Left ventricle myocardium inferior (tissue), 1 donor: ENCODE results near the gene VAMP2. TPM values are rescaled to one million over a fixed set of nuclear protein-coding genes. Genes with fewer than 3 reads are reported as not detected.

ENCODE experiments used
- DNase-seq: peaks from one replicate; pipeline ENCODE4 v3.0.0-alpha.2; 2020
- H3K27ac ChIP-seq: fragments of 200-600 bp; replicated peaks from 2 replicates; pipeline ENCODE4 v1.8.0; 2021
- H3K27me3 ChIP-seq: fragments of 200-600 bp; 2 replicates; pipeline ENCODE4 v1.8.0; 2021; ENCODE audit warnings: low read depth
- H3K36me3 ChIP-seq: fragments of 200-600 bp; 2 replicates; pipeline ENCODE4 v1.8.0; 2021
- H3K4me1 ChIP-seq: fragments of 200-600 bp; 2 replicates; pipeline ENCODE4 v1.8.0; 2021
- H3K4me3 ChIP-seq: fragments of 200-600 bp; 2 replicates; pipeline ENCODE4 v1.8.0; 2021; ENCODE audit warnings: mild to moderate bottlenecking, moderate library complexity
- H3K9me3 ChIP-seq: fragments of 200-600 bp; replicated peaks from 2 replicates; pipeline ENCODE4 v1.8.0; 2021
- CTCF ChIP-seq: fragments of 200-600 bp; IDR thresholded peaks from 2 replicates; pipeline ENCODE4 v1.8.0; 2021; ENCODE audit warnings: antibody characterized with exemption, mild to moderate bottlenecking, borderline replicate concordance
- intact Hi-C: fragments of 100-400 bp; cut with micrococcal nuclease; formaldehyde crosslinking; loops from one replicate; pipeline ENCODE4 v1.11.0; 2022
- microRNA-seq: library from miRNA; unstranded; fragments of <30 nt; microRNA quantifications from one replicate; pipeline ENCODE4 v1.2.0, GENCODE V29; 2020
- total RNA-seq: library from RNA; stranded (reverse); fragmentation: NEBNext Ultra II Directional; extraction: Animal tissue kit (Norgen Biotek cat#: 25700); gene quantifications from one replicate; pipeline ENCODE4 v1.2.1, GENCODE V29; 2021
- donor health status: DM: no; HTN: yes; CAD: no; lungs with severe emphysema.

Gene VAMP2
- total RNA-seq, 1 donor from 2014 or later: 59.6 TPM

- DNase-seq: no peak
- TF ChIP-seq CTCF: no peak
- intact Hi-C loops: no loop called here
- Histone ChIP-seq H3K27me3 (peaks cover 62% of the 10 kb centered on the region), H3K4me3 (no peak overlapping the region), H3K9me3 (no peaks in the 10 kb centered on the region), H3K36me3 (no peaks in the 10 kb centered on the region), H3K4me1 (peaks cover 37% of the 10 kb centered on the region), H3K27ac (no peak overlapping the region)
These were observed 46.0 kb downstream of the VAMP2 start for GRCh38 chr17:8116776-8117175.

DNA sequence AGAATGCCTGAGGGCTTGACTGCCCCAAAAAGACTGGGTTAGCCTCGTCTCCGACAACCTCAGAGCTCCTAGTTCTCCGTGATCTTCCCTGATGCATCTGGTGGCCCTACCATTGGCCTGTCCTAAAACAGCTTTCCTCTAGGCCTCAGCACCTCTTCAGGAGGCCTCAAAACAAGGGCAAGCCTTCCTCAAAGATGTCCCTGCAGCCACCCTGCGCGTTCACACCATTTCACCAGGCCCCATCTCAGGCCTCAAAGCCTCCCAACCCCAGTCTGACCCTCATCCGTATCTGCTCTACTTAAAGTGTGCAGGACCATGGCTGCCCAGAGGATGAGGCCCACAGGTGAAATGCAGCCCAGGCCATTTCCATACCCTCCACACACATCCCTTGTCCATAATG lies 51.8 kb downstream of the VAMP2 start:
- TF ChIP-seq CTCF: no peak
- Histone ChIP-seq H3K27me3 (peaks cover 79% of the 10 kb centered on the region), H3K27ac (no peak overlapping the region), H3K9me3 (no peaks in the 10 kb centered on the region), H3K4me3 (no peak overlapping the region), H3K4me1 (peaks cover 16% of the 10 kb centered on the region), H3K36me3 (no peaks in the 10 kb centered on the region)
- intact Hi-C loops: no loop called here
- DNase-seq: no peak

DNA sequence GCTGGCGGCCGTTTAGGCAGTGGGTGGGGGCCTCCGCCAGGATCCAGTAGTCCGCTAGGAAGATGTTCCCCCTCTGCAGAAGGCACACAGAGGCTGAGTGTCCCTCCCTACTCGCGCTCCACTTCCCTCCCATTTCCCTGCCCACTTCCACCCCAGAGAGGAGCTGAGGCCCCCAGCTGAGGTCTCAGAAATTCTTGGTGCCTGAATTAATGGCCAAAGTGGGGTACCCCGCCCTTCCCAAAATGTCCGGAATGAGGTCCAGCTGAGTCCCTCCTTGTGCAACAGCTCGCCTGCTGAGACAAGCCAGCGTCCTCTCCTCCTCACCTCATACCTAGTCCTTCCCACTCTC lies 52.3 kb downstream of the VAMP2 start:
- Histone ChIP-seq H3K4me3 (peak overlapping the region; percentile 36), H3K9me3 (no peaks in the 10 kb centered on the region), H3K27me3 (peaks cover 74% of the 10 kb centered on the region), H3K4me1 (peaks cover 16% of the 10 kb centered on the region), H3K27ac (no peak overlapping the region), H3K36me3 (no peaks in the 10 kb centered on the region)
- intact Hi-C loops: no loop called here
- DNase-seq: no peak
- no peak for TF ChIP-seq CTCF

DNA sequence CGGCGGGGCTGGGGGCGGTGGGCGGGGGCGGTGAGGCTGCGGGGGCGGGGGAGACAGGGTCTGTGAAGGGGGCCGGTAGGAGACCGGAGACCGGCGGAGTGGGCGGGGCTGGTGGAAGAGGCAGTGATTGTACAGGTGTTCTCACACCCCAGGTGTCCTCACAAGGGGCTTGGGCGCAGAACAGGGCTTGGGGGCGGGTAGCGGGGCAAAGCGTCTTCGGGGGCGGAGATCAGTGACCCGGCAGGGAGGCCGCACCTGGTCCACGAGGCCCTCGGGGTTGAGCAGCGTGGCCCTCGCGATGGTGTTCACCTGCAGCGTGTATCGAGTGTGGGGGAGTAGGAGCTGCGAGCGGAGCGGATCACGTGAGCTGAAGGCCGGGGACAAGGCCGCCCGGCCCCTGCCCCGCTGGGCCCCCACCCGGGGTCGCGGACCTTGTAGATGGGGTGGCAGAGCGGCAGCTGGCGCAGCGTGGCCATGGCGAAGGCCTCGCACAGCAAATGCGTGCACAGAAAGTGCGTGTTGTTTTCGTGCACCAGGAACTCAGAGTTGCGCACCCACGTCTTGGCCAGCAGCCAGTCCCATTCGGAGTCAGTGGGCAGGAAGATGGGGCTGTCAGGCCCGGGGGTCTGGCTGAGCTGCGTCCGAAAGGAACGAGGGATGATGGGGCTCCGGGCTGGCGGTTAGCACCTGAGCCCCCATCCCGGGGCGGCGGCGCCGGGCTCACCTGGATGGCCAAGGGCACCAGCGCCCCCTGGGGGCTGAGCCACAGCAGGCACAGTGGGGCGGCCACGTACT lies 52.9 kb downstream of the VAMP2 start:
- Histone ChIP-seq H3K4me3 (peak overlapping the region; percentile 36), H3K4me1 (peaks cover 16% of the 10 kb centered on the region), H3K9me3 (no peaks in the 10 kb centered on the region), H3K27me3 (peaks cover 68% of the 10 kb centered on the region), H3K27ac (no peak overlapping the region), H3K36me3 (no peaks in the 10 kb centered on the region)
- peak; percentile 83 for TF ChIP-seq CTCF
- DNase-seq: peak; percentile 45
- intact Hi-C loops: no loop called here

Small RNA genes lying within 50 kb of the gene (microRNA-seq; reads per million reads assigned to microRNA genes)
- gene MIR4521 (34.3 reads per million, percentile 44 among the genes with 10 or more reads in this experiment), gene MIR6883 (0.94 reads per million)

Other genes with a start within 250 kb of the VAMP2 start
- gene RNF227, start 246.7 kb downstream of the VAMP2 start, total RNA-seq: 1.0 TPM
- 0.30 TPM for gene KCNAB3, start 233.1 kb downstream of the VAMP2 start, total RNA-seq
- gene TRAPPC1, start 231.0 kb downstream of the VAMP2 start, total RNA-seq: 111 TPM
- 8.7 TPM for gene CNTROB, start 230.7 kb downstream of the VAMP2 start, total RNA-seq
- gene GUCY2D, start 160.3 kb downstream of the VAMP2 start, total RNA-seq: not detected
- not detected for gene ALOX15B, start 123.9 kb downstream of the VAMP2 start, total RNA-seq
- gene ALOX12B, start 75.2 kb downstream of the VAMP2 start, total RNA-seq: not detected
- not detected for gene ALOXE3, start 44.4 kb downstream of the VAMP2 start, total RNA-seq
- not detected for gene HES7, start 38.8 kb downstream of the VAMP2 start, total RNA-seq
- gene PER1, start 10.5 kb downstream of the VAMP2 start, total RNA-seq: 109 TPM
- 7.9 TPM for gene TMEM107, start 13.4 kb upstream of the VAMP2 start, total RNA-seq
- gene BORCS6, start 27.2 kb upstream of the VAMP2 start, total RNA-seq: 8.4 TPM
- gene AURKB, start 47.6 kb upstream of the VAMP2 start, total RNA-seq: 1.2 TPM
- gene CTC1, start 85.1 kb upstream of the VAMP2 start, total RNA-seq: 14.6 TPM
- 9.8 TPM for gene PFAS, start 86.3 kb upstream of the VAMP2 start, total RNA-seq
- 25.6 TPM for gene RANGRF, start 125.7 kb upstream of the VAMP2 start, total RNA-seq
- 1.3 TPM for gene SLC25A35, start 132.5 kb upstream of the VAMP2 start, total RNA-seq
- 19.4 TPM for gene ARHGEF15, start 147.3 kb upstream of the VAMP2 start, total RNA-seq
- gene ODF4, start 176.9 kb upstream of the VAMP2 start, total RNA-seq: not detected
- 960 TPM for gene RPL26, start 220.2 kb upstream of the VAMP2 start, total RNA-seq
- gene RNF222, start 234.9 kb upstream of the VAMP2 start, total RNA-seq: not detected